ENCODE results near the gene SPDL1.
A peak's percentile ranks its signal among the peaks of the same experiment; 100 is the strongest.
"Not testable (repeated sequence)": the region's sequence is repeated elsewhere in the genome, so short reads cannot be mapped to it uniquely, and the experiment has no call there.

SPDL1 gene

DNA sequence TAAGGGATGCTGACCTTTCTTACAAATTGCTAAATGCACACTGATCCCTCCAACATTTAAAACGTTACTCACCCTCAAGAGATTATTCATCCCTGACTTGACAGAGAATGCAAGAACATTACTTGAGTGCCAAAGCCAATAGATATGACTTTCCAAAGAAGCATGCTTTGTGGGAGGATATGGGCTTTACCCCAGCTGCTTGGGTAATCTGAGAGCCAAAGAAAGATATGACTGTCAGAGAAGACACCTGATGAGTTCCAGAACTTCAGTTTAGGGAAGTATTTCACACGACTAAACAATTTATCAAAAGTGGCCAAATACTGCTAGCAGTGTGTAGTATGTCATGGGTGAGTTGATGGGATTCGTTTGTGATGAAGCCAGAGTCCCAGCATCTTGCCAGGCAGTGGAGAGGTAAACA is 7.4 kb upstream of the SPDL1 start:
- no peak for DNase-seq

DNA sequence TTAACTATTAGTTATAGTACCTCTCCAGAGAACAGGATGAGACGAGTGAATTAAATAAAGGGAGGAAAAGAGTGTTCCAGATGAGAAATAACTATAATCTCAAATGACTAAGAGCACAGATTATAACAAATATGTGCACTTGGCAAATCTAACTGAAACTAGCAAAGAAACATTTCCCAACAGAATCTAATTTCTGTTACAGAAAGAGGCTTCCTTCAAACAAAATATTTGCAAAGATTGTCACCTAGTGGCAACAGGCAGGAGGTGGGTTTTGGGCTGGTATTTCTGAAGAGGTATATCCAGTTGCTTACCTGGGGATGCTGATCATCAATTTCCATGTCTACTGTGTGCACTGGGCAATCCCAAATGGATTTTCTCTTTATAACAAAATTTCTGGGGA is 5.6 kb upstream of the SPDL1 start:
- no peak for DNase-seq

DNA sequence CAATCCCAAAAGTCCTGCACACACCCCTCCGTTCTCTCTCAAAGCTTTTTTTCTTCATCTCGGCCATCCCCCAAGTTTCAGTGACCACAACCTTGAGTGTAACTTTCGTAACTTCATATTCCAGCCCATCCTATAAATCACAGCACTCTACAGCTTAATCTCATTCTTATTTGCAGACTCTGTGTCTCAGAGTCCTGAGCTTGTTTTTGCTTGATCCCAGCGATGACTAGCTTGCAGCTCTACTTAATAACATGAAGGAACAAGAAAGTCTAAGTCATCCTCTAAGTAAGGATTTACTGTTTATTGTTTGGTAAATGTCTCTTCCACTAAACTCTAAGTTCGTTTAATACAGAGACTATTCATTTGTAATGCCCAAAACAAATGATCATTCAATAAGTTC is 2.6 kb upstream of the SPDL1 start:
- no peak for DNase-seq

DNA sequence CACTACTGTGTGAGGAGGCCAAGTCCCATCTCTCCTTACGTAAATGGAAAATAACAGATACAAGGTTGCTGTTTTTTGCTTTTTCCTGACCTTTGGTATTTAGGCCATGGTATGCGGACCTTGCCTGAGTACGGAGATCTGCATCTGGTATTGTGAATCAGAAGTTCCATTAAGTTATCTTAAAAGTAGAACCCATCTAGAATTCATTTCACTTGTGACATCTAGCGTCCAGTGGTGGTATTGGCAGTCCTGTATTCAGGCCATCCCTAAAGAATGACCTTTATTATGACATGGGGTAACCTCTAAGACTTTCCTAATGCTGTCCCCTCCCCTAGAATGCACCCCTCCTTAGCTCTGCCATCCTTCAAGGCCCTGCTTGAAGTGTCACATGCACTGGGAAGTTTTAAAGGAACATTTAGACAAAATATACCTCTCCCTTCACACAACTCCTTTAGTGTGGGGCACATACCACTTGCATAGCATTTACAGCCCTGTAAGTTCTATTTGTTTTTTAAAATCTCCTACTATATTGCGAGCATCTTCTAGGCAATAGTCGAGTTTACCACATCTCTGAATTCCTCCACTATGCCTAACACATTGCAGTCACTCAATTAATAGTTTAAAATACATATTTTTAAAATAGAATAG is 1.9 kb upstream of the SPDL1 start:
- DNase-seq, result peak; percentile 68

DNA sequence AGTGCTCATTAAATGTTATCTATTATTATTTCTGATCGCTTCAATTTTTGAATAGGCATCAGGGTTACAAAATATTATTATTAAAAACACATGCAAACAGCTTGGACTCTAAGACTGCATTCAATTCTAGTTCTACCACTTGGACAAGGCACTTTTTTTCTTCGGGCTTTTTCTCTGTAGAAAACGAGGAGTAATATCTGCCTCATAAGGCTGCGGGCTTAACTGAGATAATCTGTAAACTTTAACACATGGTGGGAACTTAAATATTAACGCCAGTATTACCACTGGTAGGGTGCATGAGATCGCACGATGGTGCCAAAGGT is 511 bp upstream of the SPDL1 start:
- DNase-seq, result no peak

DNA sequence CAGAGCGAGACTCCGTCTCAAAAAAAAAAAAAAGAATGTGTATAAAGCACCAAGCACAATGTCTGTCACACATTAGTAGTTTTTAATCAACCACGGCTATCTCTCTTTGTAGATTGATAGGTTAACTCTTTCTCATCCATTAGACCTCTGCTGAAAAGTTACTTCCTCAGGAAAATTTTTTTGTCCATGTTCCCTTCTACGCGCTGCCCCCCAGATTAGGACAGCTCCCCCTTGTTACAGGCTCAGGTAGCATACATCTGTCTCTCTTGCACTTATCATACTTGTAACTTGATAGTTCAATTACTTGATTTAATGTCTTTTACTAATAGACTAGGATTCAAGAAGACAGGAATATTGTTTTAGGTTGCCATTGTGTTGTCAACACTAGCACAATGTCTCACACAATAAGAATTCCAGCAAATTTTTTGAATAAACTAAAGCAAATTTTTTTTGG is 1.5 kb downstream of the SPDL1 start:
- no peak for DNase-seq

DNA sequence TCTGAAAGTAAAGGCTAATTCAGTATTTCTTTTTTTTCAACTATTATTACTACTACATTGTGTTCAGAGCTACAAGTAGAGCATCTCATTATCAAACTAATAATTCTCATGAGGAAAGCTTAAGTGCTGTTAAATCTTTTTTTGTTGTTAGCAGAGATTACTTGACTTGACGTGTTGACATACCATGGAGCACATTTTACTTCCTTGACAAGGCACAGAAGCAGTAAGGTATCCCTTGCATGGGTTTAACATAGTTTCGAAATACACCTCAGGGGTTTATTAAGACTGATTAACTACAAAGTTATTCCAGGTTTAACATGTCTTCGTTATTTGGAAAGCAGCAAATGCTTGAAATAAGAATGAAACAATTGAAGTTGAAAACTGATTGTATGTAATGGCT is 7.0 kb downstream of the SPDL1 start:
- no peak for DNase-seq

DNA sequence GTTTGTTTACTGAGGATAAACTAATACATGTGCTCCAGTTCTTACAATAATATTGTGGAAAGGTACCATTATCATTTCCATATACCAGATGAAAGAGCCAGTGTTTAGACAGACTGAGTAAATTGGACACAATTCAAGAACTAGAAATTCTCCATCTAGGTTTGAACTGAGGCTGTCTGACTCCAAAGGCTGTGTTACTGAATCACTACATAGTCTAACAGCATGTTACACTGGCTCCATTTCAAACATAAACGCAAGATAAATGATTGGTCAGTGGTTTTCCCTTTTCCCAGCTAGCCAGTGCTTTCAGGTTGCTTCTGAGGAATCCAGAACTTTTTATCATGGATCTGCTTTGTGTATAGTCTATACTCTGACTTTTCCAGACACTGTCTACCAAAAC is 8.1 kb downstream of the SPDL1 start:
- DNase-seq, result no peak

DNA sequence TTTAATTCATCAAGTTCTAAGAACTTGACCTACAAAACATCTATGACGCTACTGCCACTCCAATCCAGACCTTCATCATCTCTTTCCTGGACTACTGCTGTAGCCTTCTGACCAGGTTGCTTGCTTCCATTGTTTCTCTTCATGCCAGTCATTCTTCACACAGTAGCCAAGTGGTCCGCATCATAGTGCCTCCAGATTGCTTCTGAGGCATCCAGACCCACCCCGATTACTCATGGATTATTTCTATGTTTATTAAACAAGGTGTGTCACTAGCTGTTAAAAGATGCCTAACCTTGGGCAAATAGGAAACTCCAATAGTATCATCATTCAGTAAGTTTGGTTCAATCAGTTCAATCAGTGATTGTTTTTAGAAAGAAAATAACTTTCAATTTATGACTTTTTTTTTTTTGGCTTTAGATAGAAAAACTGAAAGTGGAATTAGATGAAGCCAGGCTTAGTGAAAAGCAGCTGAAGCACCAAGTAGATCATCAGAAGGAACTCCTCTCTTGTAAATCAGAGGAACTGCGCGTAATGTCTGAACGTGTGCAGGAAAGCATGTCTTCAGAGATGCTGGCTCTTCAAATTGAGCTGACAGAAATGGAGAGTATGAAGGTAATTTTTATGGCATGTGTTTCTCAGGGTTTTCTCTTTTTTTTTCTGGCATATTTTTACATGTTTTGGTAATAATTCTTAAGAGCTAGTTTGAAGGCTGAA is 9.5 kb downstream of the SPDL1 start:
- DNase-seq, result no peak

DNA sequence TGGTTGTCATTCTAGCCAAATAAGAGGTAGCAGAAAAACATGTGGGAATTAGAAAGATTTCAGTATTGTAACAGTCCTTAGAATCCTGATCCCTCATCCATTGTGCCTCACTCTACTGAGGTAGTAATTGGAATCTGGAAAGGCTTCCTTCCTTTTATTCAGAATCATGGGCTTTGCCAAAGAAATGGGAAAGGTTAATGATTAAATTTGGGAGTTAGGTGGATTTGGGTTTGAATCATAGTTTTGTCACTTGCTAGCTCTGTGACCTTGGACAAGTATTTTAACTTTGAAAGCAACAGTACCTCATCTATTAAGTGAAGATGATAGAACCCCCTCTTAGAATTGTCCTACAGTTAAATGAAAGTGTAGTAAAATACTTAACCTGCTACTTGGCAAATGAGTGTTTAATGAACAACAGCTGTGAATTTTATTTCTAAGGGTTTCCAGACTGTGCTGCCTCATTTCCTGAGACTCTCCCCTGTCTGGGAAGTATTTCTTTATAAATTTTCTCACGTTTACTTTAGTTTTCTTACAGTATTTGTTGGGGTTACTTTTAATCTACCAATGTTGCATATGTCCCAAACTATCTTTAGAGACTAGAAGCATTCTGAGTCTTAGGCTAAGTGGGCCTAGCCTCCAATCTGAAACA is 11.7 kb downstream of the SPDL1 start:
- DNase-seq, result no peak

DNA sequence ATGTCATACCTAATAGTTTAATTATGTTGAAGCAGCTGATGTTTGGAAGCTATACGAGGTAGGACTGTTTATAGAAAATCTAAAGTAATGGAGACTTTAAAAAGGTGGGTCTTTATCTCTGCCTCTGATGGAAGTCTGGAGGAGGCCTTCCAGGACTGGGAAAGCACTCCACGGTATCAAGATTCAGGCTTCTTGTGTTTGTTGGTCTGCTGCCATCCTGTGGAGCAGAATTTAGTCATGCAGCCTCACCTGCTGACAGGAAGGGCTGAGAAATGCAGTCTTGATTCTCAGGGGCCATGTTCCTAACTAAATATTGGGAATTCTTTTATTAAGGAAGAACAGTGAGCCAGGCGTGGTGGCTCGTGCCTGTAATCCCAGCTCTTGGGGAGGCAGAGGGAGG is 15.9 kb downstream of the SPDL1 start:
- DNase-seq, result no peak

DNA sequence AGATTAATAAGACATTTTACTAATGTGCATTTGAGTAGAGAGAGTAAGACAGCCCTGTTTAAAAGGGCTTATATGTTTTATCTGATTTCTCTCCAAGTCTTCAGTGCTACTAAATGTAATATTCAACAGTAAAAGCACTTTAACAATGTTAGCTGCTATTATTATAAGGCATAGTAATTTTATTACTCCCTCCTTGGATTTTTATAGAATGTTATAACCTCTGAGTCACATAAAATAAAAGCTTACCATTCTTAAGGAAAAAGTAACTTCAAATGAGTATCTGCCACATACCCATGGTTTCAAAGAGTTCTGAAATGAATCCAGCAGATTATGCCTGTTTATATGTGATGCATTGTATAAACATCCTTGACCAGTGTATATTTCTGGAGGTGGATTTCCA is 19.0 kb downstream of the SPDL1 start:
- no peak for DNase-seq

DNA sequence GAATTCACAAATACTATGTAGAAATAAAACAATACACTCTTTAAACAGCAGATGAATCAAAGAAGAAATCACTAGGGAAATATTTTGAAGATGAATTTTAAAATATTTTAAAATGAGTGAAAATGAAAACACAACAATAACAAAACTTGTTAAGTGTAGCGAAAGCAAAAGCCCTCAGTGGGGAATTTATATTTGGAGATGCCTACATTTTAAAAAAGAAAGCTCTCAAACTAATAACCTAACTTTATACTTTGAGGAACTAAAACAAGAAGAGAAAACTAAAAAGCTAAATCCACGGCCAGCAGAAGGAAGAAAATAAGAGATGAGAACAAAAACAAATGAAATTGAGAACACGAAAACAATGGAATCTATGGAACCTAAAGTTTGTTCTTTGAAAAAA is 22.7 kb downstream of the SPDL1 start:
- no peak for DNase-seq

DNA sequence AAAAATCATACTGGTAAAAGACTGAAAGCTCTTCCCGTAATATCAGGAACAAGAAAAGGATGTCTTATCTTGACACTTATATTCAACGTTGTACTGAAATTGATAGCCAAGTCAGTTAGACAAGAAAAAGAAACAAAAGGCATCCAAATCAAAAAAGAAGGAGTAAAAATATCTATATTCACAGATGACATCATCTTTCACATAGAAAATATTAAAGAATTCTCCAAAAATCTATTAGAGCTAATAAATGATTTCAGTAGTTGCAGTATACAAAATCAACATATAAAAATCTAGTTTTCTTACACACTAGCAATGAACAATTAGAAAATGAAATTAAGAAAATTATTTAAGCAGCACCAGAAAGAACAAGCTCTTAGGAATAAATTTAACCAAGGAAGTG is 24.3 kb downstream of the SPDL1 start:
- no peak for DNase-seq

DNA sequence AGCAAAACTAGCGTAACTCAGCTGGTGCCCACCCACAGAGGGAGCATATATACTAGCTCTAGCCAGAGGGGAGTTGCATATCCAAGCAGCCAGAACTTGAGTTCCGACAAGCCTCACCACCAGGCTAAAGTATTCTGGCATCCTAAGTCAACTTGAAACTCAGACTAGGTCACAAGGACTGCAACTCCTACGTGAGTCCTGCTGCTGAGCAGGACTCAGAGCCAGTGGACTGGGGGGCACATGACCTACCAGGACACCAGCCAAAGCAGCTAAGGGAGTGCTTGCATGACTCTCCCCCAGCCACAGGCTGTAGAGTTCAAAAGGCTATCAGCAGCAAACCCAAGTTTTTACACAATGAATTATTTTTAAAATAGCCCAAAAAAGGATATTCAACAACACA is 26.1 kb downstream of the SPDL1 start:
- no peak for DNase-seq

DNA sequence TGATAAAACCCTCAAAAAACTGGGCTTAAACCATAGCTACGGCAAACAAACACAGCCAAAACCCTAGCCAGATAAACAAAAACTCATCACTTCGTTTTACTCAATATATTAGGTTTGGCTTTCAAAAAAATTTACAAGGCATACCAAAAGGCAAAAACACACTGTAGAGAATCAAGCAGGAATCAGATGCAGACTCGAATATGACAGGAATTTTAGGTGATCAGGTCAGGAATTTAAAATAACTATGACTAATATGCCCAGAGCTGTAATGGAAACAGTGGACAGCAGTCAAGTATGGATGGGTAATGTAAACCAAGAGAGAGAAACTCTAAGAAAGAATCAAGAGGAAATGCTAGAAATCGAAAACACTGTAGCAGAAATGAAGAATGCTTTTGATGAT is 27.0 kb downstream of the SPDL1 start:
- DNase-seq, result no peak

DNA sequence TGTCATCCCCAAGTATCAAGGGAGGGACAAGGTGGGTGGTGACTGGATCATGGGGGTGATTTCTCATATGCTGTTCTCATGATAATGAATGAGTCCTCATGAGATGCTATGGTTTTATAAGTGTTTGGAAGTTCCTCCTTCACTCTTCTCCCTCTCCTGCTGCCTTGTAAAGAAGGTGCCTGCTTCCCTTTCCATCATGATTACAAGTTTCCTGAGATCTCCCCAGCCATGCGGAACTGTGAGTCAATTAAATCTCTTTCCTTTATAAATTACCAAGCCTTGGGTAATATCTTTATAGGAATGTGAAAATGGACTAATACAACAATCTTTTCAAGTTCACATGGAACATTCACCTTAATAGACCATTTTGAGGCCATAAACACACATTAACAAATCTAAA is 32.0 kb downstream of the SPDL1 start:
- no peak for DNase-seq

DNA sequence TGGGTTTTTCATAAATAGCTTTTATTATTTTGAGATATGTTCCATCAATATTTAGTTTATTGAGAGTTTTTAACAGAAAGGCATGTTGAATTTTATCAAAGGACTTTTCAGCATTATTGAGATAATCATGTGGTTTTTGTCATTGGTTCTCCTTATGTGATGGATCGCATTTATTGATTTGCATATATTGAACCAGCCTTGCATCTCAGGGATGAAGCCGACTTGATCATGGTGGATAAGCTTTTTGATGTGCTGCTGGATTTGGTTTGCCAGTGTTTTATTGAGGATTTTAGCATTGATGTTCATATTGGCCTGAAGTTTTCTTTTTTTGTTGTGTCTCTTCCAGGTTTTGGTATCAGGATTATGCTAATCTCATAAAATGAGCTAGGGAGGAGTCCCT is 40.7 kb downstream of the SPDL1 start:
- not testable (repeated sequence) for DNase-seq

DNA sequence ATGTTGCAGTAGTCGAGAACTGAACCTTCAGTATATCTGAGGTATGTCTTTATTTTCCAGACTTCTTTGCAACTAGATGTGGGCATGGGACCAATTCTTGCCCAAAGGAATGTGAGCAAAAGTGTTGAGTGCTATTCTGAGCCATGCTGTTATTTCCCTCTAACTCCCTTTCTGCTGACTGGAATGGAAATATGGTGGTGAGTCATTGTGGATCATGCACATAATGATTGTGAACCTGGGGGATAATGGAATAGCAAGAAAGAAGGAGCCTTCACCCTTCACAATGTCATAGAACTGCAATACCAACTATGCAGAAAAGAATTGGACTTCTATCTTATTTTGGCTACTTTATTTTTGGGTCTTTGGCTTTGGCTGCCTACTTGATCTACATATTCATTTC is 43.2 kb downstream of the SPDL1 start:
- DNase-seq, result no peak

DNA sequence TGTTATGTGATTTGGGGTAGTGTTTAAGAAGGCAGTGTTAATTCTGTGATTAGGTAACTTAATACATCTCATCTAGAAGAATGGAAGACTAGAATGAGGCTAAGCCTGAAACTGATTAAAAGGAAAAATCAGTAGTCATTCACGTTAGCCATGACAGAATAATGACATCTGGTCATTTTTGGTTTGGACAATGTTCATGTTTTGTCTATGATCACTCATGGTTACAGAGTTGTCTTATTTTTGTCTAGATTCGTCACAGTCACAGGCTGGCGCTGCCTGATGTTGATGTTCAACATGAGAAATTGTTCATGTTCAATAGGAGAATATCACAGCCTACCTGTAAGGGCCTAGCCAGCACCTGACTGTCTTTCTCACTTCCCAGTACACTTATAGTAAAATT is 44.0 kb downstream of the SPDL1 start:
- no peak for DNase-seq

DNA sequence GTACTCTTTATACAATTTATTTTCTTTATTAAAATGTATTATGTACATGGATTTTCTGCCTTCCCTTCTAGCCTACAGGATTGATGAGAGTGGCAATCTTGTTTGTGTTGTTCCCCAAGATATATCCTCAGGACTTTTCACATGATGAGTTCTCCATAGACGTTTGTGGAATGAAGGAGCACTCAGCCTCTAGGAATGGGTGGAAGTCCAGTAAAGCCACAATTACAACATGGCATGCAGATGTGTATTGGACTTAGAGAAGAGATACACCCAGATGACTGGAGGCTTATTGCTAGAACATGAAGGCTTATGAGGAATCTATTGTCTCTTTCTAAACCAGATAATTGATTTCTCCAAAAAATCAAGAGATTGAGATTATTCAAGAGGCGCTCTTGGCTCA is 45.3 kb downstream of the SPDL1 start:
- DNase-seq, result no peak

DNA sequence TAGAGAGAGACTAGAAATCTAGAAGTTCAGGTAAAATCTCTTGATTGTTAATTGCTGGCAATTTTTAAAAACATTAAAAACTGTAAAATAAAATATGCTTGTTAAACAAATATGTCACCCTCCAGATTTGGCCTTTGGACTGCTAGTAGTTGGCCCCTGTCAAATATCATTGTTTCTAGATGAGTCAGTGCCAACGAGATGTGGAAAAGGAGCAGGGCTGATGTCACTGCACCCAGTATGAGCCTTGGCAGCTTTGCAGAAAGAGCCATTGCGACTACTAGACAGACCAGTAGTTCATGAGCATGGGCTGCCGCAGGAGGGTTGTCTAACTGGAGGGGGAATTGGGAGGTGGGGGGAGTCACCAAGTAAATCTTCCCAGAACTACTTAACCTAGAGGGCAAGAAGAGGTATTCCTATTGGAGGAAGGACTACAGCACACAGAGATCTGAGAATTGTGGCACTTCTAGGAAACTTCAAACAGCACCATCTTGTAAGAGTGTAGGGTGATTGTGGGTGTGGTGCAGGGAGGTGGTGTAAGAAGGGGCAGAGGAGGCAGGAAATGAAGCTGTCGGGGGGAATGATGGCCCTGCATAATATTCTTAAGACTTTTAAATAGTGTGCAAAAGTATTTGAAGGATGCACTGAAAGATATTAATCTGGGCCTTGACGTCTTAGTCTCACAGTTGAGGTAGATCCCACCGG is 46.4 kb downstream of the SPDL1 start:
- no peak for DNase-seq

DNA sequence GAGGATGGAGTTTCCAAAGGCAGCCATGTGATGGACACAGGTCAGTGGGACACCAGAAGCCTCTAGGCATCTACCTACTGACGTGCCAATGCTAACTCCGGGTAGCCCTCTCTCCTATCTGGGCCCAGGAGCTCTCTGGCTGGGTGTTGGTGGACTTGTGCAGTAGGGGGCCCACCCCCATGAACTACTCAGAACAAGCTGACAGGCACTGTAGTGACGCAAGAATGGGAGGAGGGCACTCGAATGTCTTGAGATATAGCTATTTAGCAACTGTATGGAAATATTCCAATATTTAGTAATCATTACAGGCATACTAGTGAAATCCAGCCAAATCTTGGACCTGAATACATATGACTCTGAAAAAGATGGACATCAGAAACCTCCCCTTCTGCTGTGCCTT is 47.8 kb downstream of the SPDL1 start:
- no peak for DNase-seq

DNA sequence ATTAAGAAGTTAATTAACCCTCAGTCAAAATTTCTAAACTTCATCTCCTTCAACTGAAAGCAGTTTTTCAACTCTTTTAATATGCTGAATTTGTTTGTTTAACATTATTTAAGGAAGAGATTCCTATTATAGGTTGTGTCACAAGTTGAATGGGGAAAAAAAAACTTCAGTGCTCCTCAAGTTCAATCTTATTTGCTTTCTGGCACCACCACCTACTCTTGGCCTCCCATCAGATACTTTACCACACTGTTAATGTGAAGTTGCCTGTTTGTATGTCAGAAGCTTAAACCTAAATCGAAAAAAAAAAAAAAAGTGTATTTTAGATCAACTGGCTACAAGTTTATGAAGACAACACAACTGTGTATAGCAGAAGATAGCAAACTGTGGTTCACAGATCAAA is 49.4 kb downstream of the SPDL1 start:
- DNase-seq, result no peak
